K562 (cell line): ENCODE measurements around the gene SPATA21. TPM values are rescaled to one million over a fixed set of nuclear protein-coding genes. Genes with fewer than 3 reads are reported as not detected.

Source experiments
- ATF4 ChIP-seq: fragments of 450-650 bp; formaldehyde crosslinking; IDR thresholded peaks from 2 replicates; pipeline ENCODE4 v1.4.0; 2022; ENCODE audit warnings: mild to moderate bottlenecking, moderate library complexity
- CCAR2 ChIP-seq: fragments of 200-400 bp; formaldehyde crosslinking; IDR thresholded peaks from 2 replicates; pipeline ENCODE4 v1.6.1; 2017; ENCODE audit warnings: mild to moderate bottlenecking, low read depth, low read length
- DIDO1 ChIP-seq: fragments of 450-650 bp; IDR thresholded peaks from 2 replicates; pipeline ENCODE4 v1.6.1; 2016; ENCODE audit warnings: low read depth, missing biosample characterization, missing genetic modification characterization
- E2F4 ChIP-seq: sonication (generic); formaldehyde crosslinking; IDR thresholded peaks from 2 replicates; pipeline ENCODE4 v1.8.0; 2022; ENCODE audit warnings: mild to moderate bottlenecking, low read depth, missing genetic modification reagents
- E2F6 ChIP-seq, 2 experiments: IDR thresholded peaks; 2 replicates each; pipeline ENCODE4 v1.6.1; 2011; ENCODE audit warnings: borderline replicate concordance in 1 of 2, control low read depth in 1 of 2, low read depth in 1 of 2, low read length in 1 of 2, mild to moderate bottlenecking in 1 of 2, mixed read lengths in 1 of 2, moderate library complexity in 1 of 2; ENCODE audit not compliant: insufficient read depth in 1 of 2, insufficient read length in 1 of 2, poor library complexity in 1 of 2, severe bottlenecking in 1 of 2; ENCODE audit errors: extremely low read depth in 1 of 2
- FOXK2 ChIP-seq, 2 experiments: fragments of 450-650 bp; IDR thresholded peaks in 1 of 2; conservative IDR thresholded peaks in 1 of 2; 2 replicates each; pipeline ENCODE4 v1.6.1; 2016; ENCODE audit warnings: low read depth in 2 of 2, mild to moderate bottlenecking in 1 of 2
- GMEB1 ChIP-seq: fragments of 250-450 bp; sonication (Bioruptor Pico); IDR thresholded peaks from 2 replicates; pipeline ENCODE4 v1.4.0; 2020; ENCODE audit warnings: mild to moderate bottlenecking
- HLTF ChIP-seq: fragments of 450-650 bp; IDR thresholded peaks from 2 replicates; pipeline ENCODE4 v1.6.1; 2016
- IRF2 ChIP-seq: sonication (generic); formaldehyde crosslinking; IDR thresholded peaks from 2 replicates; pipeline ENCODE4 v1.8.1; 2022; ENCODE audit warnings: mild to moderate bottlenecking, missing genetic modification reagents
- KLF6 ChIP-seq: fragments of 250-450 bp; sonication (Bioruptor Pico); IDR thresholded peaks from 2 replicates; pipeline ENCODE4 v1.4.0; 2020; ENCODE audit warnings: mild to moderate bottlenecking, moderate library complexity, borderline replicate concordance
- POLR2A ChIP-seq: fragments of 450-650 bp; conservative IDR thresholded peaks from 2 replicates; pipeline ENCODE4 v1.6.1; 2016
- POLR2G ChIP-seq: fragments of 200-400 bp; formaldehyde crosslinking; IDR thresholded peaks from 2 replicates; pipeline ENCODE4 v1.6.1; 2017; ENCODE audit warnings: low read depth, mild to moderate bottlenecking, antibody characterized with exemption, low read length, moderate library complexity
- RBM15 ChIP-seq: fragments of 200-400 bp; formaldehyde crosslinking; IDR thresholded peaks from 2 replicates; pipeline ENCODE4 v1.6.1; 2018; ENCODE audit warnings: mild to moderate bottlenecking, low read length, moderate library complexity; ENCODE audit not compliant: insufficient read depth
- RREB1 ChIP-seq: fragments of 250-450 bp; sonication (Bioruptor Pico); IDR thresholded peaks from 2 replicates; pipeline ENCODE4 v1.4.0; 2020
- ZNF134 ChIP-seq: fragments of 250-450 bp; sonication (Bioruptor Pico); conservative IDR thresholded peaks from 2 replicates; pipeline ENCODE4 v1.4.0; 2020
- polyA plus RNA-seq, 8 experiments: library from polyadenylated mRNA; depleted of rRNA in 4 of 8; stranded (reverse) in 5 of 8; unstranded in 3 of 8; fragments of >200 nt; fragmentation: Nextera tagmentation in 2 of 8; fragmentation: Illumina TruSeq in 1 of 8; extraction: Ambion mirVana in 2 of 8; extraction: Trizol in 1 of 8; gene quantifications; 2 replicates each; pipeline versions ENCODE4 v1.2.1 to v1.2.3, GENCODE V29; 2011 to 2014; ENCODE audit warnings: inconsistent platforms in 1 of 8, missing spikeins in 1 of 8
- total RNA-seq, 7 experiments: library from RNA; depleted of rRNA in 6 of 7; stranded (reverse); fragments of >200 nt in 6 of 7; fragmentation: Illumina TruSeq in 2 of 7; extraction: Trizol in 2 of 7; gene quantifications; 2 replicates each; pipeline versions ENCODE4 v1.2.1 to v1.2.3, GENCODE V29; 2011 to 2021; ENCODE audit warnings: low replicate concordance in 1 of 7

The SPATA21 gene
- total and polyA plus RNA-seq, 9 of the 15 experiments (the other 6 are each of a cell fraction or from before 2014, with no cell fraction given): 0.10 to 0.36 (median 0.13) TPM; not detected in 3

- peak; percentile 96 for TF ChIP-seq GMEB1 (CRISPR knock-in tag)
- TF ChIP-seq IRF2 (CRISPR knock-in tag): no peak
- no peak for TF ChIP-seq HLTF
- TF ChIP-seq ZNF134 (CRISPR knock-in tag): no peak; the same call in 1 of the 2 replicates
- TF ChIP-seq RREB1 (CRISPR knock-in tag): peak; percentile 34; the same call in 1 of the 2 replicates
- TF ChIP-seq E2F4 (CRISPR knock-in tag): no peak
- TF ChIP-seq POLR2G: peak; percentile 97
- no peak; the same call in 1 of the 2 replicates for TF ChIP-seq KLF6 (CRISPR knock-in tag)
- TF ChIP-seq FOXK2 (conservative IDR thresholded peaks at IDR 0.05 in 1 of 2, IDR thresholded peaks at IDR 0.05 in 1 of 2; ENCODE audit: low read depth in 2 of 2): no peak
- no peak for TF ChIP-seq CCAR2
- peak; percentile 92 to 95 for TF ChIP-seq E2F6 (IDR thresholded peaks at IDR 0.05; ENCODE audit: borderline replicate concordance in 1 of 2, extremely low read depth in 1 of 2, insufficient read depth in 1 of 2, insufficient read length in 1 of 2, low read depth in 1 of 2, low read length in 1 of 2, poor library complexity in 1 of 2, severe bottlenecking in 1 of 2)
- TF ChIP-seq RBM15: no peak
- no peak for TF ChIP-seq DIDO1
- peak; percentile 91 for TF ChIP-seq POLR2A
- TF ChIP-seq ATF4 (CRISPR knock-in tag): no peak
Observed at GRCh38 chr1:16351994-16352841, 85.0 kb downstream of the SPATA21 start, which contains the start of gene FBXO42 (continued).
